HEK293 (cell line): ENCODE measurements around the gene LHFPL2.
A peak's percentile ranks its signal among the peaks of the same experiment; 100 is the strongest.

Experiments used
- BCL11A ChIP-seq: fragments of 450-650 bp; formaldehyde crosslinking; IDR thresholded peaks from 2 replicates; pipeline ENCODE4 v1.5.1; 2016; ENCODE audit warnings: low read depth, missing biosample characterization, missing genetic modification characterization
- BCL6B ChIP-seq: fragments of 450-650 bp; formaldehyde crosslinking; IDR thresholded peaks from 2 replicates; pipeline ENCODE4 v1.5.1; 2017; ENCODE audit warnings: missing biosample characterization, missing genetic modification characterization
- FEZF1 ChIP-seq: fragments of 450-650 bp; formaldehyde crosslinking; IDR thresholded peaks from 2 replicates; pipeline ENCODE4 v1.5.1; 2016; ENCODE audit warnings: missing biosample characterization, missing genetic modification characterization
- IKZF3 ChIP-seq: fragments of 450-650 bp; IDR thresholded peaks from 2 replicates; pipeline ENCODE4 v1.5.0; 2018; ENCODE audit warnings: missing biosample characterization, mild to moderate bottlenecking, missing genetic modification characterization, moderate library complexity
- KLF16 ChIP-seq: fragments of 450-650 bp; formaldehyde crosslinking; IDR thresholded peaks from 2 replicates; pipeline ENCODE4 v1.5.1; 2017; ENCODE audit warnings: missing biosample characterization, missing genetic modification characterization
- MZF1 ChIP-seq: fragments of 450-650 bp; formaldehyde crosslinking; IDR thresholded peaks from 2 replicates; pipeline ENCODE4 v1.5.1; 2017; ENCODE audit warnings: missing biosample characterization, missing genetic modification characterization, borderline replicate concordance
- PATZ1 ChIP-seq: fragments of 450-650 bp; formaldehyde crosslinking; IDR thresholded peaks from 2 replicates; pipeline ENCODE4 v1.5.1; 2016; ENCODE audit warnings: missing biosample characterization, missing genetic modification characterization
- SP3 ChIP-seq: fragments of 450-650 bp; formaldehyde crosslinking; IDR thresholded peaks from 2 replicates; pipeline ENCODE4 v1.5.1; 2016; ENCODE audit warnings: missing biosample characterization, missing genetic modification characterization
- SP7 ChIP-seq: fragments of 450-650 bp; formaldehyde crosslinking; IDR thresholded peaks from 2 replicates; pipeline ENCODE4 v1.5.1; 2016; ENCODE audit warnings: missing biosample characterization, missing genetic modification characterization
- ZBTB21 ChIP-seq: fragments of 450-650 bp; formaldehyde crosslinking; IDR thresholded peaks from 2 replicates; pipeline ENCODE4 v1.5.1; 2017; ENCODE audit warnings: missing biosample characterization, missing genetic modification characterization
- ZBTB48 ChIP-seq: fragments of 450-650 bp; formaldehyde crosslinking; IDR thresholded peaks from 2 replicates; pipeline ENCODE4 v1.5.1; 2016; ENCODE audit warnings: missing biosample characterization, missing genetic modification characterization
- ZBTB7A ChIP-seq: fragments of 450-650 bp; formaldehyde crosslinking; IDR thresholded peaks from 2 replicates; pipeline ENCODE4 v1.5.1; 2016; ENCODE audit warnings: low read depth, missing biosample characterization, missing genetic modification characterization
- ZBTB8A ChIP-seq: fragments of 450-650 bp; formaldehyde crosslinking; IDR thresholded peaks from 2 replicates; pipeline ENCODE4 v1.5.1; 2016; ENCODE audit warnings: missing biosample characterization, missing genetic modification characterization
- ZEB2 ChIP-seq: fragments of 450-650 bp; formaldehyde crosslinking; IDR thresholded peaks from 2 replicates; pipeline ENCODE4 v1.5.1; 2016; ENCODE audit warnings: missing biosample characterization, missing genetic modification characterization
- ZNF248 ChIP-seq: fragments of 450-650 bp; formaldehyde crosslinking; IDR thresholded peaks from 2 replicates; pipeline ENCODE4 v1.5.1; 2017; ENCODE audit warnings: missing biosample characterization, missing genetic modification characterization
- ZNF391 ChIP-seq: fragments of 450-650 bp; formaldehyde crosslinking; IDR thresholded peaks from 2 replicates; pipeline ENCODE4 v1.5.1; 2016; ENCODE audit warnings: low read depth, missing biosample characterization, missing genetic modification characterization, borderline replicate concordance
- ZNF394 ChIP-seq: fragments of 450-650 bp; formaldehyde crosslinking; IDR thresholded peaks from 2 replicates; pipeline ENCODE4 v1.5.1; 2016; ENCODE audit warnings: missing biosample characterization, missing genetic modification characterization, mild to moderate bottlenecking, moderate library complexity, borderline replicate concordance
- ZNF449 ChIP-seq: fragments of 450-650 bp; formaldehyde crosslinking; IDR thresholded peaks from 2 replicates; pipeline ENCODE4 v1.5.1; 2017; ENCODE audit warnings: missing biosample characterization, mild to moderate bottlenecking, missing genetic modification characterization, moderate library complexity
- ZNF501 ChIP-seq: fragments of 450-650 bp; formaldehyde crosslinking; IDR thresholded peaks from 2 replicates; pipeline ENCODE4 v1.5.1; 2016; ENCODE audit warnings: missing biosample characterization, missing genetic modification characterization
- ZNF530 ChIP-seq: fragments of 450-650 bp; formaldehyde crosslinking; IDR thresholded peaks from 2 replicates; pipeline ENCODE4 v1.5.1; 2016; ENCODE audit warnings: low read depth, missing biosample characterization, missing genetic modification characterization
- ZNF596 ChIP-seq: fragments of 450-650 bp; IDR thresholded peaks from 2 replicates; pipeline ENCODE4 v1.5.0; 2018; ENCODE audit warnings: missing biosample characterization, mild to moderate bottlenecking, missing genetic modification characterization, moderate library complexity
- ZNF785 ChIP-seq: fragments of 450-650 bp; formaldehyde crosslinking; IDR thresholded peaks from 2 replicates; pipeline ENCODE4 v1.5.1; 2016; ENCODE audit warnings: missing biosample characterization, missing genetic modification characterization
- ZSCAN30 ChIP-seq: fragments of 450-650 bp; IDR thresholded peaks from 2 replicates; pipeline ENCODE4 v1.5.1; 2018; ENCODE audit warnings: missing biosample characterization, mild to moderate bottlenecking, missing genetic modification characterization, moderate library complexity
- TF ChIP-seq, protein P1 (sequence below): fragments of 450-650 bp; formaldehyde crosslinking; IDR thresholded peaks from 2 replicates; pipeline ENCODE4 v1.5.1; 2016; ENCODE audit warnings: missing biosample characterization, missing genetic modification characterization
- TF ChIP-seq, protein P2 (sequence below): fragments of 450-650 bp; formaldehyde crosslinking; IDR thresholded peaks from 2 replicates; pipeline ENCODE4 v1.5.1; 2016; ENCODE audit warnings: missing biosample characterization, missing genetic modification characterization
- TF ChIP-seq, protein P3 (sequence below): fragments of 450-650 bp; IDR thresholded peaks from 2 replicates; pipeline ENCODE4 v1.5.1; 2018; ENCODE audit warnings: missing biosample characterization, missing genetic modification characterization

LHFPL2 gene

GRCh38 chr5:78504704-78505677, 143.6 kb downstream of the LHFPL2 start (continued):
- TF ChIP-seq SP7 (tag by site-specific recombination) = 0 out of 2 replicates have a peak, but pooled peaks have one; percentile 33
- peak; percentile 75 for TF ChIP-seq ZBTB21 (tag by site-specific recombination)
- TF ChIP-seq ZNF596 (tag by site-specific recombination) = peak; percentile 41; the same call in 1 of the 2 replicates
- TF ChIP-seq ZNF394 (tag by site-specific recombination) = peak; percentile 33; the same call in 1 of the 2 replicates
- TF ChIP-seq, protein P1, sequence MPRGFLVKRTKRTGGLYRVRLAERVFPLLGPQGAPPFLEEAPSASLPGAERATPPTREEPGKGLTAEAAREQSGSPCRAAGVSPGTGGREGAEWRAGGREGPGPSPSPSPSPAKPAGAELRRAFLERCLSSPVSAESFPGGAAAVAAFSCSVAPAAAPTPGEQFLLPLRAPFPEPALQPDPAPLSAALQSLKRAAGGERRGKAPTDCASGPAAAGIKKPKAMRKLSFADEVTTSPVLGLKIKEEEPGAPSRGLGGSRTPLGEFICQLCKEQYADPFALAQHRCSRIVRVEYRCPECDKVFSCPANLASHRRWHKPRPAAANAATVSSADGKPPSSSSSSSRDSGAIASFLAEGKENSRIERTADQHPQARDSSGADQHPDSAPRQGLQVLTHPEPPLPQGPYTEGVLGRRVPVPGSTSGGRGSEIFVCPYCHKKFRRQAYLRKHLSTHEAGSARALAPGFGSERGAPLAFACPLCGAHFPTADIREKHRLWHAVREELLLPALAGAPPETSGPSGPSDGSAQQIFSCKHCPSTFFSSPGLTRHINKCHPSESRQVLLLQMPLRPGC (tag by site-specific recombination) = peak; percentile 77
- TF ChIP-seq ZNF530 (tag by site-specific recombination) = no peak
- 0 out of 2 replicates have a peak, but pooled peaks have one; percentile 49 for TF ChIP-seq ZBTB8A
- TF ChIP-seq, protein P2, sequence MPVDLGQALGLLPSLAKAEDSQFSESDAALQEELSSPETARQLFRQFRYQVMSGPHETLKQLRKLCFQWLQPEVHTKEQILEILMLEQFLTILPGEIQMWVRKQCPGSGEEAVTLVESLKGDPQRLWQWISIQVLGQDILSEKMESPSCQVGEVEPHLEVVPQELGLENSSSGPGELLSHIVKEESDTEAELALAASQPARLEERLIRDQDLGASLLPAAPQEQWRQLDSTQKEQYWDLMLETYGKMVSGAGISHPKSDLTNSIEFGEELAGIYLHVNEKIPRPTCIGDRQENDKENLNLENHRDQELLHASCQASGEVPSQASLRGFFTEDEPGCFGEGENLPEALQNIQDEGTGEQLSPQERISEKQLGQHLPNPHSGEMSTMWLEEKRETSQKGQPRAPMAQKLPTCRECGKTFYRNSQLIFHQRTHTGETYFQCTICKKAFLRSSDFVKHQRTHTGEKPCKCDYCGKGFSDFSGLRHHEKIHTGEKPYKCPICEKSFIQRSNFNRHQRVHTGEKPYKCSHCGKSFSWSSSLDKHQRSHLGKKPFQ (tag by site-specific recombination) = peak; percentile 82
- TF ChIP-seq ZBTB7A = no peak
- TF ChIP-seq, protein P3, sequence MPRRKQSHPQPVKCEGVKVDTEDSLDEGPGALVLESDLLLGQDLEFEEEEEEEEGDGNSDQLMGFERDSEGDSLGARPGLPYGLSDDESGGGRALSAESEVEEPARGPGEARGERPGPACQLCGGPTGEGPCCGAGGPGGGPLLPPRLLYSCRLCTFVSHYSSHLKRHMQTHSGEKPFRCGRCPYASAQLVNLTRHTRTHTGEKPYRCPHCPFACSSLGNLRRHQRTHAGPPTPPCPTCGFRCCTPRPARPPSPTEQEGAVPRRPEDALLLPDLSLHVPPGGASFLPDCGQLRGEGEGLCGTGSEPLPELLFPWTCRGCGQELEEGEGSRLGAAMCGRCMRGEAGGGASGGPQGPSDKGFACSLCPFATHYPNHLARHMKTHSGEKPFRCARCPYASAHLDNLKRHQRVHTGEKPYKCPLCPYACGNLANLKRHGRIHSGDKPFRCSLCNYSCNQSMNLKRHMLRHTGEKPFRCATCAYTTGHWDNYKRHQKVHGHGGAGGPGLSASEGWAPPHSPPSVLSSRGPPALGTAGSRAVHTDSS = peak; percentile 20; the same call in 1 of the 2 replicates
- TF ChIP-seq ZNF501 (tag by site-specific recombination) = peak; percentile 63; the same call in 1 of the 2 replicates
- no peak for TF ChIP-seq SP3
- TF ChIP-seq BCL11A = no peak
- TF ChIP-seq ZBTB48 (tag by site-specific recombination) = peak; percentile 43
- peak; percentile 79 for TF ChIP-seq ZEB2 (tag by site-specific recombination)
- peak; percentile 82 for TF ChIP-seq ZSCAN30 (tag by site-specific recombination)
- TF ChIP-seq PATZ1 (tag by site-specific recombination) = peak; percentile 33; the same call in 1 of the 2 replicates
- TF ChIP-seq BCL6B (tag by site-specific recombination) = peak; percentile 57
- TF ChIP-seq ZNF248 (tag by site-specific recombination) = no peak
- no peak for TF ChIP-seq KLF16 (tag by site-specific recombination)
- TF ChIP-seq ZNF449 = 0 out of 2 replicates have a peak, but pooled peaks have one; percentile 60
- TF ChIP-seq FEZF1 (tag by site-specific recombination) = peak; percentile 39
- peak; percentile 72; the same call in 1 of the 2 replicates for TF ChIP-seq ZNF391 (tag by site-specific recombination)
- no peak for TF ChIP-seq ZNF785 (tag by site-specific recombination)
- peak; percentile 75 for TF ChIP-seq IKZF3
- TF ChIP-seq MZF1 = no peak; the same call in none of the 2 replicates
